GM12878 (cell line): ENCODE measurements around the gene CSTB. TPM values are rescaled to one million over a fixed set of nuclear protein-coding genes. Genes with fewer than 3 reads are reported as not detected.
A peak's percentile ranks its signal among the peaks of the same experiment; 100 is the strongest.

Source experiments
- ATAC-seq: fragments of 200-7000 bp; cut with Tn5 transposase; 3 replicates; pipeline ENCODE4 v1.9.1; 2020; ENCODE audit warnings: mild to moderate bottlenecking, moderate library complexity
- BruUV-seq: library from RNA; stranded (reverse); fragments of 400-500 nt; replicated peaks from 2 replicates; lab custom pipeline; 2021; lab: Mats Ljungman, UMichigan
- CTCF ChIA-PET: fragments of 300-600 bp; sonication (Branson Sonifier 250); formaldehyde crosslinking; extraction: SDS; loops from one replicate; lab custom pipeline; 2021; ENCODE audit warnings: inconsistent platforms; lab: Yijun Ruan, JAX
- POLR2A ChIA-PET: fragments of 350-600 bp; formaldehyde crosslinking; extraction: SDS; loops from one replicate; lab custom pipeline; 2021; ENCODE audit warnings: inconsistent platforms; lab: Charles Lee
- RAD21 ChIA-PET: fragments of 300-600 bp; sonication (Branson Sonifier 250); formaldehyde crosslinking; loops from one replicate; lab custom pipeline; 2023; ENCODE audit warnings: antibody characterized with exemption; ENCODE audit not compliant: unreplicated experiment; lab: Charles Lee
- SMC1A ChIA-PET: fragments of 300-600 bp; sonication (Branson Sonifier 250); formaldehyde crosslinking; loops from one replicate; lab custom pipeline; 2023; ENCODE audit not compliant: unreplicated experiment, uncharacterized antibody; lab: Charles Lee
- DNase-seq: peaks from one replicate; pipeline ENCODE4 v3.0.0-alpha.2; 2011; ENCODE audit warnings: low read depth, low spot score
- FAIRE-seq: peaks from 3 replicates; lab custom pipeline; 2011; peaks lifted over from hg19 to GRCh38; lab: Jason Lieb, UNC
- H2AFZ ChIP-seq: 2 replicates; pipeline ENCODE4 v1.6.0; 2011; ENCODE audit warnings: low read depth, low read length, control low read depth; ENCODE audit not compliant: control insufficient read depth
- H3K27ac ChIP-seq: 2 replicates; pipeline ENCODE4 v1.5.1; 2011; ENCODE audit warnings: control low read depth; ENCODE audit not compliant: control insufficient read depth, insufficient read depth
- H3K27me3 ChIP-seq, 2 experiments: replicated peaks in 1 of 2; 2 replicates each; pipeline versions ENCODE4 v1.6.0 to v1.6.1; 2011; ENCODE audit warnings: low read length in 1 of 2; ENCODE audit not compliant: control insufficient read depth in 2 of 2, insufficient read depth in 2 of 2
- H3K36me3 ChIP-seq, 2 experiments: 2 replicates each; pipeline ENCODE4 v1.5.1; 2011; ENCODE audit warnings: low read length in 1 of 2; ENCODE audit not compliant: control insufficient read depth in 2 of 2, insufficient read depth in 2 of 2
- H3K4me1 ChIP-seq: 2 replicates; pipeline ENCODE4 v1.6.1; 2011; ENCODE audit warnings: mild to moderate bottlenecking, low read length, moderate library complexity, mixed read lengths; ENCODE audit not compliant: control insufficient read depth, insufficient read depth
- H3K4me2 ChIP-seq: 2 replicates; pipeline ENCODE4 v1.6.0; 2011; ENCODE audit warnings: control low read depth; ENCODE audit not compliant: control insufficient read depth, insufficient read depth
- H3K4me3 ChIP-seq: fragments of 200-600 bp; sonication (generic); 2 replicates; pipeline ENCODE4 v1.5.1; 2016
- H3K79me2 ChIP-seq: 2 replicates; pipeline ENCODE4 v1.6.0; 2011; ENCODE audit warnings: low read length; ENCODE audit not compliant: control insufficient read depth, insufficient read depth
- H3K9ac ChIP-seq: 2 replicates; pipeline ENCODE4 v1.8.0; 2011; ENCODE audit warnings: low read length, control low read depth, mixed read lengths; ENCODE audit not compliant: control insufficient read depth, insufficient read depth
- H3K9me3 ChIP-seq: replicated peaks from 3 replicates; pipeline ENCODE4 v1.5.1; 2011; ENCODE audit warnings: mild to moderate bottlenecking, low read length; ENCODE audit not compliant: control insufficient read depth, insufficient read depth
- H4K20me1 ChIP-seq: 2 replicates; pipeline ENCODE4 v1.6.0; 2011; ENCODE audit not compliant: control insufficient read depth, insufficient read depth
- GATAD2B ChIP-seq: fragments of 450-650 bp; conservative IDR thresholded peaks from 2 replicates; pipeline ENCODE4 v1.6.1; 2017; ENCODE audit warnings: low read depth, mild to moderate bottlenecking, moderate library complexity
- JUND ChIP-seq: IDR thresholded peaks from 2 replicates; pipeline ENCODE4 v1.6.1; 2012; ENCODE audit warnings: low read depth, mild to moderate bottlenecking, low read length, improper control_type of control experiment, moderate library complexity
- MYC ChIP-seq: IDR thresholded peaks from 2 replicates; pipeline ENCODE4 v1.6.1; 2011; ENCODE audit warnings: mild to moderate bottlenecking, low read length, moderate library complexity, inconsistent platforms; ENCODE audit not compliant: insufficient read depth, insufficient replicate concordance, insufficient read length, severe bottlenecking
- SMAD1 ChIP-seq: fragments of 450-650 bp; IDR thresholded peaks from 2 replicates; pipeline ENCODE4 v1.6.1; 2018; ENCODE audit warnings: mild to moderate bottlenecking, low read depth; ENCODE audit not compliant: partially characterized antibody
- SPI1 ChIP-seq: IDR thresholded peaks from 2 replicates; pipeline ENCODE4 v1.6.1; 2011; ENCODE audit warnings: low read depth, mild to moderate bottlenecking, low read length, moderate library complexity, borderline replicate concordance; ENCODE audit not compliant: insufficient read depth
- SUZ12 ChIP-seq: fragments of 200-600 bp; sonication (generic); IDR thresholded peaks from one replicate; pipeline ENCODE4 v1.6.1; 2018; ENCODE audit warnings: antibody characterized with exemption, mild to moderate bottlenecking; ENCODE audit not compliant: unreplicated experiment
- TARDBP ChIP-seq: IDR thresholded peaks from 2 replicates; pipeline ENCODE4 v1.6.1; 2016; ENCODE audit warnings: borderline replicate concordance
- TCF12 ChIP-seq: IDR thresholded peaks from 2 replicates; pipeline ENCODE4 v1.6.1; 2011; ENCODE audit warnings: low read depth, mild to moderate bottlenecking, low read length
- TCF3 ChIP-seq: IDR thresholded peaks from 2 replicates; pipeline ENCODE4 v1.6.1; 2012; ENCODE audit warnings: low read depth, mild to moderate bottlenecking, low read length, borderline replicate concordance; ENCODE audit not compliant: insufficient read depth
- TCF7 ChIP-seq: IDR thresholded peaks from 2 replicates; pipeline ENCODE4 v1.6.1; 2014; ENCODE audit warnings: antibody characterized with exemption, borderline replicate concordance
- YY1 ChIP-seq: IDR thresholded peaks from 2 replicates; pipeline ENCODE4 v1.6.1; 2011; ENCODE audit warnings: low read depth, mild to moderate bottlenecking, low read length
- ZNF384 ChIP-seq: IDR thresholded peaks from 2 replicates; pipeline ENCODE4 v1.6.1; 2012; ENCODE audit warnings: low read depth, mild to moderate bottlenecking, low read length, improper control_type of control experiment, borderline replicate concordance
- WGBS: methylation state at CpG from one replicate; pipeline ENCODE4 v1.1.6; 2016; ENCODE audit warnings: low lambda C conversion rate; ENCODE audit not compliant: insufficient replicate concordance, insufficient coverage; ENCODE audit errors: missing lambda C conversion rate; 5-methylcytosine and 5-hydroxymethylcytosine counted together
- in situ Hi-C: fragments of 300-500 bp; cut with MboI; formaldehyde crosslinking; loops from 9 replicates; pipeline ENCODE4 v1.14.3; 2018; ENCODE audit warnings: mixed read lengths
- intact Hi-C: fragments of 100-400 bp; cut with micrococcal nuclease; formaldehyde crosslinking; loops from one replicate; pipeline ENCODE4 v1.14.2; 2022; ENCODE audit not compliant: unreplicated experiment
- polyA plus RNA-seq, 11 experiments: library from polyadenylated mRNA; depleted of rRNA in 4 of 11; unstranded in 6 of 11; stranded (reverse) in 5 of 11; fragments of >200 nt; fragmentation: Nextera tagmentation in 4 of 11; fragmentation: Illumina TruSeq in 1 of 11; extraction: Ambion mirVana in 4 of 11; extraction: Trizol in 1 of 11; gene quantifications; 1 replicate in 1 of 11; 2 replicates in 10 of 11; pipeline versions ENCODE4 v1.2.1 to v1.2.3, GENCODE V29; 2011 to 2016; ENCODE audit warnings: inconsistent platforms in 2 of 11, missing spikeins in 2 of 11, low read depth in 1 of 11
- total RNA-seq, 4 experiments: library from RNA; depleted of rRNA in 3 of 4; stranded (reverse); fragments of >200 nt in 3 of 4; fragmentation: Illumina TruSeq in 1 of 4; extraction: Trizol in 1 of 4; gene quantifications; 2 replicates each; pipeline versions ENCODE4 v1.2.1 to v1.2.3, GENCODE V29; 2013 to 2021
- TF ChIP-seq, protein P1 (sequence below): fragments of 450-650 bp; IDR thresholded peaks from 2 replicates; pipeline ENCODE4 v1.6.1; 2017; ENCODE audit warnings: mild to moderate bottlenecking, moderate library complexity
- TF ChIP-seq, protein P2 (sequence below), 3 experiments: IDR thresholded peaks in 2 of 3; conservative IDR thresholded peaks in 1 of 3; 2 replicates each; pipeline ENCODE4 v1.5.1; 2011; ENCODE audit warnings: low read depth in 3 of 3, low read length in 3 of 3, mild to moderate bottlenecking in 3 of 3, control low read depth in 2 of 3, moderate library complexity in 2 of 3, inconsistent platforms in 1 of 3, mixed read lengths in 1 of 3; ENCODE audit not compliant: control insufficient read depth in 2 of 3, insufficient read depth in 1 of 3; ENCODE audit errors: extremely low read depth in 1 of 3
- TF ChIP-seq, protein P3 (sequence below): IDR thresholded peaks from 2 replicates; pipeline ENCODE4 v1.6.1; 2011; ENCODE audit warnings: mild to moderate bottlenecking, low read depth, low read length, moderate library complexity; ENCODE audit not compliant: insufficient replicate concordance

The CSTB gene
- total and polyA plus RNA-seq, 10 of the 15 experiments (the other 5 are each of a cell fraction or from before 2014, with no cell fraction given): 12.5 to 82.7 (median 41.9) TPM

- ATAC-seq (peak; percentile 94), FAIRE-seq (peak; percentile 98), DNase-seq (peak; percentile 98)
- in situ Hi-C loops (loop anchor here (5.0 kb wide), 2 partner anchors 117 to 172 kb away; no protein-coding TSS in a partner anchor), intact Hi-C loops (loop anchor here (1.0 kb wide), 2 partner anchors 16 to 115 kb away; partner anchors contain the start of gene RRP1)
- WGBS: under 1% methylated on average over 13 of the region's 14 CpGs
- ChIA-PET RAD21 (interaction anchor here (0.6 to 1.6 kb wide), 9 partner anchors 12 to 133 kb away, joined by 3 to 9 read pairs (median 3); partner anchors contain the start of gene RRP1), SMC1A (interaction anchor here (0.8 to 1.7 kb wide), 3 partner anchors 15 to 116 kb away, joined by 3 to 5 read pairs (median 4); no protein-coding TSS in a partner anchor), POLR2A (interaction anchor here (0.6 to 1.6 kb wide), 9 partner anchors 16 to 208 kb away, joined by 3 to 9 read pairs (median 4); partner anchors contain the start of gene RRP1), CTCF (interaction anchor here (0.7 to 1.9 kb wide), 2 partner anchors 16 to 133 kb away, joined by 4 to 5 read pairs; partner anchors contain the start of gene RRP1)
- Histone ChIP-seq H3K27ac (peak overlapping the region; percentile 98), H2AFZ (no peak overlapping the region), H3K4me3 (no peak overlapping the region), H3K4me2 (peak overlapping the region; percentile 91), H3K9ac (peak overlapping the region; percentile 74), H3K9me3 (no peaks in the 10 kb centered on the region), H4K20me1 (no peaks in the 10 kb centered on the region), H3K79me2 (peaks cover 7% of the 10 kb centered on the region), H3K4me1 (peaks cover 49% of the 10 kb centered on the region), H3K36me3 (peaks cover 11 to 33% of the 10 kb centered on the region in 2 experiments), H3K27me3 (no peaks in the 10 kb centered on the region)
- BruUV-seq: no TSS peak
- TF ChIP-seq, protein P1, sequence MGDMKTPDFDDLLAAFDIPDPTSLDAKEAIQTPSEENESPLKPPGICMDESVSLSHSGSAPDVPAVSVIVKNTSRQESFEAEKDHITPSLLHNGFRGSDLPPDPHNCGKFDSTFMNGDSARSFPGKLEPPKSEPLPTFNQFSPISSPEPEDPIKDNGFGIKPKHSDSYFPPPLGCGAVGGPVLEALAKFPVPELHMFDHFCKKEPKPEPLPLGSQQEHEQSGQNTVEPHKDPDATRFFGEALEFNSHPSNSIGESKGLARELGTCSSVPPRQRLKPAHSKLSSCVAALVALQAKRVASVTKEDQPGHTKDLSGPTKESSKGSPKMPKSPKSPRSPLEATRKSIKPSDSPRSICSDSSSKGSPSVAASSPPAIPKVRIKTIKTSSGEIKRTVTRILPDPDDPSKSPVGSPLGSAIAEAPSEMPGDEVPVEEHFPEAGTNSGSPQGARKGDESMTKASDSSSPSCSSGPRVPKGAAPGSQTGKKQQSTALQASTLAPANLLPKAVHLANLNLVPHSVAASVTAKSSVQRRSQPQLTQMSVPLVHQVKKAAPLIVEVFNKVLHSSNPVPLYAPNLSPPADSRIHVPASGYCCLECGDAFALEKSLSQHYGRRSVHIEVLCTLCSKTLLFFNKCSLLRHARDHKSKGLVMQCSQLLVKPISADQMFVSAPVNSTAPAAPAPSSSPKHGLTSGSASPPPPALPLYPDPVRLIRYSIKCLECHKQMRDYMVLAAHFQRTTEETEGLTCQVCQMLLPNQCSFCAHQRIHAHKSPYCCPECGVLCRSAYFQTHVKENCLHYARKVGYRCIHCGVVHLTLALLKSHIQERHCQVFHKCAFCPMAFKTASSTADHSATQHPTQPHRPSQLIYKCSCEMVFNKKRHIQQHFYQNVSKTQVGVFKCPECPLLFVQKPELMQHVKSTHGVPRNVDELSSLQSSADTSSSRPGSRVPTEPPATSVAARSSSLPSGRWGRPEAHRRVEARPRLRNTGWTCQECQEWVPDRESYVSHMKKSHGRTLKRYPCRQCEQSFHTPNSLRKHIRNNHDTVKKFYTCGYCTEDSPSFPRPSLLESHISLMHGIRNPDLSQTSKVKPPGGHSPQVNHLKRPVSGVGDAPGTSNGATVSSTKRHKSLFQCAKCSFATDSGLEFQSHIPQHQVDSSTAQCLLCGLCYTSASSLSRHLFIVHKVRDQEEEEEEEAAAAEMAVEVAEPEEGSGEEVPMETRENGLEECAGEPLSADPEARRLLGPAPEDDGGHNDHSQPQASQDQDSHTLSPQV: peak; percentile 60; the same call in 1 of the 2 replicates
- TF ChIP-seq GATAD2B (peak; percentile 84; the same call in 1 of the 2 replicates), SPI1 (peak; percentile 70), YY1 (peak; percentile 89), TCF12 (peak; percentile 69; the same call in 1 of the 2 replicates), MYC (no peak), TCF7 (no peak), SUZ12 (no peak), SMAD1 (peak; percentile 19), ZNF384 (peak; percentile 96), JUND (no peak), TARDBP (no peak), TCF3 (0 out of 2 replicates have a peak, but pooled peaks have one; percentile 50)
- TF ChIP-seq, protein P2, sequence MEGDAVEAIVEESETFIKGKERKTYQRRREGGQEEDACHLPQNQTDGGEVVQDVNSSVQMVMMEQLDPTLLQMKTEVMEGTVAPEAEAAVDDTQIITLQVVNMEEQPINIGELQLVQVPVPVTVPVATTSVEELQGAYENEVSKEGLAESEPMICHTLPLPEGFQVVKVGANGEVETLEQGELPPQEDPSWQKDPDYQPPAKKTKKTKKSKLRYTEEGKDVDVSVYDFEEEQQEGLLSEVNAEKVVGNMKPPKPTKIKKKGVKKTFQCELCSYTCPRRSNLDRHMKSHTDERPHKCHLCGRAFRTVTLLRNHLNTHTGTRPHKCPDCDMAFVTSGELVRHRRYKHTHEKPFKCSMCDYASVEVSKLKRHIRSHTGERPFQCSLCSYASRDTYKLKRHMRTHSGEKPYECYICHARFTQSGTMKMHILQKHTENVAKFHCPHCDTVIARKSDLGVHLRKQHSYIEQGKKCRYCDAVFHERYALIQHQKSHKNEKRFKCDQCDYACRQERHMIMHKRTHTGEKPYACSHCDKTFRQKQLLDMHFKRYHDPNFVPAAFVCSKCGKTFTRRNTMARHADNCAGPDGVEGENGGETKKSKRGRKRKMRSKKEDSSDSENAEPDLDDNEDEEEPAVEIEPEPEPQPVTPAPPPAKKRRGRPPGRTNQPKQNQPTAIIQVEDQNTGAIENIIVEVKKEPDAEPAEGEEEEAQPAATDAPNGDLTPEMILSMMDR (IDR thresholded peaks at IDR 0.05 in 2 of 3, conservative IDR thresholded peaks at IDR 0.05 in 1 of 3; ENCODE audit: control insufficient read depth in 2 of 3, extremely low read depth in 1 of 3, insufficient read depth in 1 of 3, low read depth in 3 of 3, low read length in 3 of 3): no peak
- TF ChIP-seq, protein P3, sequence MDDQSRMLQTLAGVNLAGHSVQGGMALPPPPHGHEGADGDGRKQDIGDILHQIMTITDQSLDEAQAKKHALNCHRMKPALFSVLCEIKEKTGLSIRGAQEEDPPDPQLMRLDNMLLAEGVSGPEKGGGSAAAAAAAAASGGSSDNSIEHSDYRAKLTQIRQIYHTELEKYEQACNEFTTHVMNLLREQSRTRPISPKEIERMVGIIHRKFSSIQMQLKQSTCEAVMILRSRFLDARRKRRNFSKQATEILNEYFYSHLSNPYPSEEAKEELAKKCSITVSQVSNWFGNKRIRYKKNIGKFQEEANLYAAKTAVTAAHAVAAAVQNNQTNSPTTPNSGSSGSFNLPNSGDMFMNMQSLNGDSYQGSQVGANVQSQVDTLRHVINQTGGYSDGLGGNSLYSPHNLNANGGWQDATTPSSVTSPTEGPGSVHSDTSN: no peak
Observed at GRCh38 chr21:43805275-43805800, 29.2 kb upstream of the CSTB start.
